Gastroesophageal sphincter (tissue), 4 donors: ENCODE measurements around the gene TNRC6B. TPM values are rescaled to one million over a fixed set of nuclear protein-coding genes. Genes with fewer than 3 reads are reported as not detected.
A peak's percentile ranks its signal among the peaks of the same experiment; 100 is the strongest.
"Not testable (repeated sequence)": the region's sequence is repeated elsewhere in the genome, so short reads cannot be mapped to it uniquely, and the experiment has no call there.

Experiments used
- ATAC-seq: fragments of 150-250 bp; one replicate; pipeline ENCODE4 v1.9.1; 2016; ENCODE audit warnings: mild to moderate bottlenecking, moderate library complexity
- H3K27ac ChIP-seq, 4 donors: fragments of 200-600 bp; sonication (generic) in 3 of 4; 1 replicate in 3 of 4; 2 replicates in 1 of 4; pipeline ENCODE4 v1.5.1; 2016 to 2019
- H3K27me3 ChIP-seq: fragments of 200-600 bp; sonication (generic); one replicate; pipeline ENCODE4 v1.5.1; 2019
- H3K36me3 ChIP-seq, 2 donors: fragments of 200-600 bp; sonication (generic); one replicate each; pipeline ENCODE4 v1.5.1; 2019; ENCODE audit warnings: control low read depth in 1 of 2
- H3K4me1 ChIP-seq, 3 donors: fragments of 200-600 bp; sonication (generic); 1 replicate in 2 of 3; 2 replicates in 1 of 3; pipeline ENCODE4 v1.5.1; 2016 to 2019; ENCODE audit warnings: control low read depth in 2 of 3
- H3K4me3 ChIP-seq, 2 donors: fragments of 200-600 bp; sonication (generic); one replicate each; pipeline ENCODE4 v1.5.1; 2019; ENCODE audit warnings: mild to moderate bottlenecking in 1 of 2, moderate library complexity in 1 of 2
- H3K9me3 ChIP-seq, 3 donors: fragments of 200-600 bp; sonication (generic); one replicate each; pipeline ENCODE4 v1.5.1; 2017 to 2019; ENCODE audit warnings: control low read depth in 2 of 3
- CTCF ChIP-seq, 4 experiments: fragments of 200-600 bp in 2 of 4; fragments of 450-650 bp in 2 of 4; sonication (generic) in 1 of 4; IDR thresholded peaks; one replicate each; pipeline ENCODE4 v1.5.1; 2017 to 2019; ENCODE audit warnings: antibody characterized with exemption in 4 of 4, mild to moderate bottlenecking in 2 of 4, moderate library complexity in 2 of 4
- EP300 ChIP-seq: sonication (generic); formaldehyde crosslinking; IDR thresholded peaks from one replicate; pipeline ENCODE4 v1.6.1; 2017; ENCODE audit warnings: antibody characterized with exemption, mild to moderate bottlenecking
- POLR2A ChIP-seq, 2 donors: fragments of 450-650 bp; IDR thresholded peaks; one replicate each; pipeline ENCODE4 v1.6.1; 2017; ENCODE audit warnings: antibody characterized with exemption in 2 of 2, mild to moderate bottlenecking in 2 of 2, moderate library complexity in 1 of 2
- POLR2AphosphoS5 ChIP-seq: sonication (generic); formaldehyde crosslinking; IDR thresholded peaks from one replicate; pipeline ENCODE4 v1.6.1; 2017; ENCODE audit warnings: antibody characterized with exemption
- whole genome bisulfite sequencing, 2 donors: methylation state at CpG; one replicate each; pipeline ENCODE4 v1.1.5; 2018; ENCODE audit warnings: low coverage in 1 of 2; 5-methylcytosine and 5-hydroxymethylcytosine counted together
- total RNA-seq, 4 donors: library from RNA; depleted of rRNA; stranded (reverse); fragments of >200 nt; gene quantifications; one replicate each; pipeline ENCODE4 v1.1.0, GENCODE V29; 2016

TNRC6B gene
- total RNA-seq, 4 donors from 2014 or later: 32.4 to 71.2 (median 60.7) TPM

- Histone ChIP-seq H3K27ac (peak overlapping the region; percentile 1 to 85 (median 74)), H3K36me3 (no peaks in the 10 kb centered on the region), H3K4me1 (peaks cover 3 to 87% (median 45%) of the 10 kb centered on the region in 3 donors), H3K9me3 (no peaks in the 10 kb centered on the region), H3K27me3 (no peaks in the 10 kb centered on the region), H3K4me3 (no peak overlapping the region)
- 20 to 29% methylated on average over 4 to 6 of the region's 7 CpGs for WGBS, 2 donors
- TF ChIP-seq POLR2AphosphoS5 (no peak), EP300 (no peak), CTCF (IDR thresholded peaks at IDR 0.05) (no peak), POLR2A (IDR thresholded peaks at IDR 0.05) (no peak)
- ATAC-seq: peak; percentile 86
Measured at GRCh38 chr22:40196628-40197360, 19.1 kb downstream of the TNRC6B start.

- not testable (repeated sequence) for H3K4me3 ChIP-seq, H3K27me3 ChIP-seq, H3K9me3 ChIP-seq, ATAC-seq, H3K36me3 ChIP-seq
- Histone ChIP-seq H3K27ac (peak overlapping the region in 3 of 4 donors; percentile 66 to 85 (median 82)), H3K4me1 (peaks cover 8 to 87% (median 45%) of the 10 kb centered on the region in 3 donors)
- 26 to 35% methylated on average over 5 to 6 of the region's 9 CpGs for WGBS, 2 donors
Measured at GRCh38 chr22:40197421-40197820, 19.7 kb downstream of the TNRC6B start.

- Histone ChIP-seq H3K4me3 (no peak overlapping the region), H3K27me3 (no peaks in the 10 kb centered on the region), H3K4me1 (peaks cover 17 to 87% (median 48%) of the 10 kb centered on the region in 3 donors), H3K36me3 (no peaks in the 10 kb centered on the region), H3K27ac (no peak overlapping the region), H3K9me3 (no peaks in the 10 kb centered on the region)
- TF ChIP-seq EP300 (no peak), POLR2AphosphoS5 (no peak), POLR2A (IDR thresholded peaks at IDR 0.05) (no peak), CTCF (IDR thresholded peaks at IDR 0.05) (no peak)
- WGBS, 2 donors: 87 to 93% methylated on average over 3 of the region's 3 CpGs
- no peak for ATAC-seq
Measured at GRCh38 chr22:40198733-40199132, 21.0 kb downstream of the TNRC6B start.

GRCh38 chr22:40199223-40199622 is 21.5 kb downstream of the TNRC6B start:
- Histone ChIP-seq H3K4me1 (peaks cover 21 to 87% (median 47%) of the 10 kb centered on the region in 3 donors), H3K27me3 (no peaks in the 10 kb centered on the region), H3K27ac (no peak overlapping the region), H3K4me3 (no peak overlapping the region), H3K9me3 (no peaks in the 10 kb centered on the region), H3K36me3 (no peaks in the 10 kb centered on the region)
- WGBS, 2 donors: 82 to 87% methylated on average over 2 of the region's 2 CpGs
- ATAC-seq: no peak
- TF ChIP-seq EP300 (no peak), CTCF (IDR thresholded peaks at IDR 0.05) (no peak), POLR2A (IDR thresholded peaks at IDR 0.05) (no peak), POLR2AphosphoS5 (no peak)

- ATAC-seq: no peak
- WGBS, 2 donors: 89 to 93% methylated on average over 3 to 4 of the region's 7 CpGs
- Histone ChIP-seq H3K4me1 (peaks cover 26 to 87% (median 49%) of the 10 kb centered on the region in 3 donors), H3K36me3 (no peaks in the 10 kb centered on the region), H3K27me3 (no peaks in the 10 kb centered on the region), H3K9me3 (no peaks in the 10 kb centered on the region), H3K27ac (no peak overlapping the region), H3K4me3 (no peak overlapping the region)
- TF ChIP-seq EP300: no peak
- no peak for TF ChIP-seq POLR2AphosphoS5
- TF ChIP-seq POLR2A (IDR thresholded peaks at IDR 0.05): no peak
- no peak for TF ChIP-seq CTCF (IDR thresholded peaks at IDR 0.05)
Measured at GRCh38 chr22:40199852-40200251, 22.1 kb downstream of the TNRC6B start.
